Stimulated activated CD4-positive, alpha-beta T cell treated with anti-CD3 and anti-CD28 coated beads, Interleukin-2, amount 100 ng/mL, for 48 hours (primary cell): ENCODE results near the gene FBXO11.

ENCODE experiments used
- DNase-seq, 2 donors: peaks; one replicate each; pipeline ENCODE4 v3.0.0-alpha.2; 2020

The FBXO11 gene

DNA sequence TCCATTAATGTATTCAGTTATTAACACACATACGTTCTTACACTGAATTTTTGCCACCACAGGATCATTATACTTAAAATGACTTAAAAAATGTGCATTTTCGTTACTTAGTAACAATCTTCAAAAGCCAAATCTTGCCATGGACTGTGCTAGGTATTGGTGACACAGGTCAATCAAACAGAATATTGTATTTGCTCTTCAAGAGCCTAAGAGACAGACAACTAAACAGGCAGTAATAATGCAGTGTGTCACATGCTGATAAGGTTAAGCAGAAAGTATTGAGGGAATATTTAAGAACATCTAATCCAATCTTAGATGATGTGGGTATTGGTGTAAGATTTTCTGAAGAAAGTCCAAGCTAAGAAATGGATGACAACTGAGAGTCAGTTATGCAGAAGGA lies 56.9 kb downstream of the FBXO11 start:
- no peak for DNase-seq

- no peak for DNase-seq
These were observed 62.1 kb downstream of the FBXO11 start for GRCh38 chr2:47844162-47844561.

DNA sequence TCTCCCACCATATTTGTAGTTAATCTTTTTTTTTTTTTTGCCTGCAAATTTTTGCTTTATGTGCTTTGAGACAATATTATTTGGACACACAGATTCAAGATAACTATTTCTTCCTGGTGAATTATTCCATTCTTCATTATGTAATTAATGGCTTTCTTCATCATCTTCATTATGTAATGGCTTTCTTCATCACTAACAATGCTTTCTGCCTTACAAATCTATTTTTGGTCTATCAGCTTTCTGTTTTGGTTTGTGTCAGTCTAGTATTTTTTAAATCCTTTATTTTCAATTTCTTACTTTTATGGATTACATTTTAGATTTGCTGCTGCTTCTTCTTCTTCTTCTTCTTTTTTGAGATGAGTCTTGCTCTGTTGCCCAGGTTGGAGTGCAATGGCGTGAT lies 62.9 kb downstream of the FBXO11 start:
- no peak for DNase-seq

DNA sequence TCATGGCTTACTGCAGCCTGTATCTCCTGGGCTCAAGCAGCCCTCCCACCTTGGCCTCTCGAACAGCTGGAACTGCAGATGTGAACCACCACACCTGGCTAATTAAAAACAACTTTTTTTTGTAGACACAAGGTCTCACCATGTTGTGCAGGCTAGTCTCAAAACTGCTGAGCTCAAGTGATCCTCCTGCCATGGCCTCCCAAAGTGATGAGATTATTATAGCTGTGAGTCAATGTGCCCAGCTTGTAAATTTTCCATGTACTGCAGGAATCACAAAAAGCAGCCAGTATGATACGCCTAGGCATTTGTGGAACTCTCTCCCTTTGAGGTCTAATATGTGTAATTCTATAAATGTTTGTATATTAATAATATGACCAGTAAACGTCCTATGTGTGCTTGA lies 63.5 kb downstream of the FBXO11 start:
- no peak for DNase-seq

DNA sequence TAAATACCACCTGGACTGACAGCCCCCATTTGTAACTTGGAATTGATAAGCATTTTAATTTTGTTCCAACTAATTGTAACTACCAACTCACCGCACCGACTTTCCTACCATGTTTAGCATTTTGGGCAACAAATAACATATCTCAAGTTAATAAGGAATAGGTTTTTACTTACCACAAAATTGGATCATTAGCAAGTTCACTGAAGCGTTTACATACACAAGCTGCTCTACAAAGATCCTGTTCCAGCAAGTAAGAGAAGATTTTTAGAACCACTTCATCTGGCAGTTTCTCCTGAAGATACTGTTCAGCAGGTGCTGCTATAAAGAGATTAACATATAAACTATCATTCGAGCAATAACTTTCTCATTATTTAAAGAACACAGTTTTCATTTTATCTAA lies 67.6 kb downstream of the FBXO11 start:
- no peak for DNase-seq

DNA sequence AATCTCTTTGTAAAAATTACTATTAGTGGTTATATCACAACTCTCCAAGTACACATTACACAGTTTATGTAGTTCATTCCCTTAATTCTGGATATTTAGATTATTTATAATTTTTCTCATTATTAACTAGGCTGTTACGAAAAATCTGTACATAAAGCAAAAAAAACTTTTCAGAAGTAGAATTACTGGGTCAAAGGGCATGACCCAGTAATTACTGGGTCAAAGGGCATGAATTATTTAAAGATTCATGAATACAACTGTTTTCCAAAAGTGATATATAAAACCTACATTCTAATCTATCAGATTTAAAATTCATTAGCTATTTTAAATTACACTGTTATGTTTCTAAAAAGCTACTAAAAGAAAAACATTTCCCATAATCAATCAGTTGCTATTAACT lies 68.0 kb downstream of the FBXO11 start:
- no peak for DNase-seq

- no peak for DNase-seq
These were observed 72.8 kb downstream of the FBXO11 start for GRCh38 chr2:47833516-47833968.

GRCh38 chr2:47822518-47822917 lies 83.8 kb downstream of the FBXO11 start:
- DNase-seq, result no peak

GRCh38 chr2:47819834-47820233 lies 86.5 kb downstream of the FBXO11 start:
- DNase-seq, result no peak

GRCh38 chr2:47818777-47819176 lies 87.5 kb downstream of the FBXO11 start:
- no peak for DNase-seq

GRCh38 chr2:47815764-47816163 lies 90.5 kb downstream of the FBXO11 start:
- no peak for DNase-seq

DNA sequence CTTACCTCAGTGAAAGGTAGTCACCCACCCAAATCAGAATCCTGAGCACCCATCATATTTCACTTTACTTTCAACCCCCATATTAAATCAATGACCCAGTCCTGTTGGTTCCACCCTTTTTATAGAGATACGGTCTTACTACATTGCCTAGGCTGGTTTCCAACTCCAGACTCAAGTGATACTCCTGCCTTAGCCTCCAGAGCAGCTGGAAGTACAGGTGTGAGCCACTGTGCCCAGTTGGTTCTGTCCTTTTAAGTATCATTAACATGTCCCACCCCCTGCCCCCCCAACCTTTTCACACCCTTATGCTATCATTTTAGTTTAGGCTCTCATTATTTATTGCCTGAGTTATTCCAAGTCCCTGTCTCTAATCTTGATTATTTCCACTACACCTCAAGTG lies 94.6 kb downstream of the FBXO11 start:
- DNase-seq, result no peak

GRCh38 chr2:47810850-47811249 lies 95.4 kb downstream of the FBXO11 start:
- DNase-seq, result no peak

GRCh38 chr2:47809903-47810302 lies 96.4 kb downstream of the FBXO11 start:
- DNase-seq, result no peak

DNA sequence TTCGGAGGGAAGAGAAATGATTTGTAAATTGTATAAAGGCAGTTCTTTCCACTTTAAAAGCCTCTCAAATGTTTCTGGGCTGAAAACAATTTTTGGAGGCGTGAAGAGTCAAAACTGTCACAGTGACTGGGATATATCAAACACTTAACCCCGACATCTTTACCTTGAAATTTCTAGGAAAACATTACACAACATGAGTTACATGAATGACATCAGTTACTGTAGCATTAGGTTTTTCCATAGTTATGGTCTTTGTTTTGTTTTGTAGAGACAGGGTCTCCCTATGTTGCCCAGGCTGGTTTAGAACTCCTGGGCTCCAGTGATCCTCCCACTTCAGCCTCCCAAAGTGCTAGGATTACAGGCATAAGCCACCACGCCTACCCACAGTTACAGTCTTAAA lies 97.7 kb downstream of the FBXO11 start:
- no peak for DNase-seq

DNA sequence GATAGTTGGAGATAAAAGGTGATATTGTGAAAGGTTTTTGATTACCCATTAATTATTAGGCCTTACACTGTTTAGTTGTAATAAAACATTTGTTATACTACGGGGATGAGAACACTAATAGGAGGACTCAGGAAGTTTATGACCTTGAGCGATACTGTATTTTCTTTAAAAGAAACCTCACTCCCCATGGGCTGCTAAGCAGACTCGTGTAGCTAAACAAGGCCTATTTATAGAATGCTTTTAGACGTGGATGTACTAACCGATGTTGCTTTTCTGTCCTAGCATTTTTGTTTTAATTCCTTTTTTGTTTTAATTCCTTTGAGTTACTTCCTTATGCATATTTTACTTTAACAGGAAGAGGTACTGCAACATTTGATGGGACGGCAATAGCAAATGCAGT lies 100.4 kb downstream of the FBXO11 start:
- no peak for DNase-seq

- DNase-seq, result no peak
These were observed 102.5 kb downstream of the FBXO11 start for GRCh38 chr2:47803770-47804169.

DNA sequence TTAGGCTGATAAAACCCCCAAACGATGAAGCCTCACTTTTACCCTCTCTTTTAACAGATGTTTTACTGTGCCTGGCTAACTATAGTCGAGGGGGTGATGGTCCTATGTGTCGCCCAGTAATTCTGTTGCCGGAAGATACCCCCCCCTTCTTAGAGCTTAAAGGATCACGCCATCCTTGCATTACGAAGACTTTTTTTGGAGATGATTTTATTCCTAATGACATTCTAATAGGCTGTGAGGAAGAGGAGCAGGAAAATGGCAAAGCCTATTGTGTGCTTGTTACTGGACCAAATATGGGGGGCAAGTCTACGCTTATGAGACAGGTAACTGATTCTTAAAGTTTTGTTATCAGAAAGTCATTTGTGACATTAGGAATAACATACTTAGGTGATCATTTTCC lies 102.9 kb downstream of the FBXO11 start:
- no peak for DNase-seq

- DNase-seq, result no peak
These were observed 105.2 kb downstream of the FBXO11 start for GRCh38 chr2:47801118-47801517.

DNA sequence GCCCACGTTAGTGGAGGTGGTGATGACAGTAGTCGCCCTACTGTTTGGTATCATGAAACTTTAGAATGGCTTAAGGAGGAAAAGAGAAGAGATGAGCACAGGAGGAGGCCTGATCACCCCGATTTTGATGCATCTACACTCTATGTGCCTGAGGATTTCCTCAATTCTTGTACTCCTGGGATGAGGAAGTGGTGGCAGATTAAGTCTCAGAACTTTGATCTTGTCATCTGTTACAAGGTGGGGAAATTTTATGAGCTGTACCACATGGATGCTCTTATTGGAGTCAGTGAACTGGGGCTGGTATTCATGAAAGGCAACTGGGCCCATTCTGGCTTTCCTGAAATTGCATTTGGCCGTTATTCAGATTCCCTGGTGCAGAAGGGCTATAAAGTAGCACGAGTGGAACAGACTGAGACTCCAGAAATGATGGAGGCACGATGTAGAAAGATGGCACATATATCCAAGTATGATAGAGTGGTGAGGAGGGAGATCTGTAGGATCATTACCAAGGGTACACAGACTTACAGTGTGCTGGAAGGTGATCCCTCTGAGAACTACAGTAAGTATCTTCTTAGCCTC lies 107.2 kb downstream of the FBXO11 start:
- no peak for DNase-seq

DNA sequence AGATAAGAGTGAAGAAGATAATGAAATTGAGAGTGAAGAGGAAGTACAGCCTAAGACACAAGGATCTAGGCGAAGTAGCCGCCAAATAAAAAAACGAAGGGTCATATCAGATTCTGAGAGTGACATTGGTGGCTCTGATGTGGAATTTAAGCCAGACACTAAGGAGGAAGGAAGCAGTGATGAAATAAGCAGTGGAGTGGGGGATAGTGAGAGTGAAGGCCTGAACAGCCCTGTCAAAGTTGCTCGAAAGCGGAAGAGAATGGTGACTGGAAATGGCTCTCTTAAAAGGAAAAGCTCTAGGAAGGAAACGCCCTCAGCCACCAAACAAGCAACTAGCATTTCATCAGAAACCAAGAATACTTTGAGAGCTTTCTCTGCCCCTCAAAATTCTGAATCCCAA lies 107.7 kb downstream of the FBXO11 start:
- DNase-seq, result no peak

GRCh38 chr2:47796090-47796697 lies 110.1 kb downstream of the FBXO11 start:
- no peak for DNase-seq

DNA sequence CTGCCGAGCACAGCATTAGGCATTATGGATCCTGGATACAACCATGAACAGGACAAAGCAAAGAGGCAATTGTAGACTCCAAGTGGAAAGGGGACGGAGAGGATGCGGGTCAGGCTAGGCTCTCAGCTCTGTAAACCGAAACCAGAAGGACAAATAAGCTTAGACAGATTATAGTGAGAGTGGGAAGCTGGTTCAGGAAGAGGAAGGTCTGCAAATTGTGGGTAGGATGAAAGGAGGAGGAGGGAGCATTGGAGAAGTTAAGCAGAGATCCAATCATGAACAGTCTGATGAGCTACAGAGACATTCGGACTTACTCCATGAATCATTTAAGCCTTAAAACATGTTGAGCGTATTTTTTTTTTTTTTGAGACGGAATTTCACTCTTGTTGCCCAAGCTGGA lies 120.3 kb downstream of the FBXO11 start:
- DNase-seq, result no peak

DNA sequence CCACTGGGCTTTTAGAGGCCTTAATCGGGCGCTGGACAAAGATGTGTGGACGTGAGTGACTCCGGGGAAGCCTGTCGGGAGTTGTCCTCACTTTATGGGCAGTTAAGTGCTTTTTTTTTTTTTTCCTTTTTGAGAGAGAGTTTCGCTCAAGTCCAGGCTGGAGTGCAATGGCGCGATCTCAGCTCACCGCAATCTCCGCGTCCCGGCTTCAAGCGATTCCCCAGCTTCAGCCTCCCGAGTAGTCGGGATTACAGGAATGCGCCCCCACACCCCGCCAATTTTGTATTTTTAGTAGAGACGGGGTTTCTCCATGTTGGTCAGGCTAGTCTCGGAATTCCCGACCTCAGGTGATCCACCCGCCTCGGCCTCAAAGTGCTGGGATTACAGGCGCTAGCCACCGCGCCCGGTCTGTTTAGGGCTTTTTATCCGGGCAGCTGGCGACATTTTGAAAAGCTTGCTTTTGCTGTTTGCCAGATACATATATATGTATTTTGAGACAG lies 121.9 kb downstream of the FBXO11 start:
- no peak for DNase-seq
